Measurements from ENCODE around the gene PIGT. TPM values are rescaled to one million over a fixed set of nuclear protein-coding genes. Genes with fewer than 3 reads are reported as not detected.

Gene PIGT
- total and polyA plus RNA-seq, 2 of the 4 experiments (the other 2 are of a cell fraction), result 31.2 to 145 TPM

DNA sequence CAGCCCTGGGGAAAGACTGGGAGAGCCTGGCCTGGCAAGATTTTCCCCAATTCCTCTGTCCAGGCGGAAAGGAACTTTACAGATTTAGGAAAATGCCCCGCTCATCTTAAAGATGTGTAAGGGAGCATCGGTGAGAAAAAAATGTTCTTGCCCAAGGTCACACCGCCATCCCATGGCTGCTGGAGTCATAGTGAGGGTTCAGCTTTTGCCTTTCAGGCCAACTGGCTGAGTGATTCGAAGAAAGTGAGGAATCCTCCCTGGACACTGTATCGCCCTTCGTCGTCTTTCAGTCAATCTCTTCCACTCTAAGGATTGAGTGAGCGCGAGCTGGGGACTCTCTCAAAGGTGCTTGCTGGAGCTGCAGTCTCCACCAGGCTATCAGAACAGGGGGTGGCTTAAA lies 55.0 kb downstream of the PIGT start:
- Histone ChIP-seq H2AK5ac (ENCODE audit: low read depth, low read length) (no peak overlapping the region), H4K91ac (ENCODE audit: insufficient read depth, low read depth, low read length) (no peak overlapping the region), H2BK15ac (ENCODE audit: low read depth, low read length) (no peak overlapping the region), H2AFZ (replicated peaks; ENCODE audit: low read length, poor library complexity) (peak overlapping the region; percentile 78), H3K18ac (ENCODE audit: low read depth, low read length) (no peak overlapping the region), H3K23ac (ENCODE audit: low read depth, low read length) (peak overlapping the region; percentile 38; the same call in 1 of the 2 replicates), H3K36me3 (ENCODE audit: control insufficient read depth, insufficient read depth, low read length) (no peaks in the 10 kb centered on the region), H3K79me1 (ENCODE audit: low read depth in 1 of 2, low read length in 2 of 2) (no peaks in the 10 kb centered on the region), H2BK120ac (ENCODE audit: low read depth, low read length) (no peak overlapping the region), H2AK9ac (replicated peaks; ENCODE audit: low read depth, low read length, poor library complexity) (no peak overlapping the region), H2BK5ac (ENCODE audit: low read depth, low read length, poor library complexity, severe bottlenecking) (no peak overlapping the region), H3K27me3 (ENCODE audit: control insufficient read depth, insufficient read depth, low read length) (peaks cover 43% of the 10 kb centered on the region), H2BK20ac (ENCODE audit: low read depth, low read length) (no peak overlapping the region), H3K4me2 (ENCODE audit: low read depth, low read length) (peak overlapping the region; percentile 4; the same call in 1 of the 2 replicates), H3K9me1 (ENCODE audit: insufficient read depth, low read length) (no peaks in the 10 kb centered on the region), H3K9me3 (ENCODE audit: control insufficient read depth, insufficient read depth, low read length) (no peaks in the 10 kb centered on the region), H3K56ac (ENCODE audit: extremely low read depth, insufficient read depth, low read length) (no peak overlapping the region), H3K27ac (ENCODE audit: insufficient read depth, low read length) (no peak overlapping the region), H3K9ac (ENCODE audit: low read depth, low read length) (no peak overlapping the region), H4K5ac (ENCODE audit: low read depth, low read length) (no peak overlapping the region), H4K20me1 (ENCODE audit: insufficient read depth, low read length) (no peaks in the 10 kb centered on the region), H3K4me1 (ENCODE audit: control insufficient read depth, insufficient read depth, low read length) (no peaks in the 10 kb centered on the region; the same call in 1 of the 2 replicates), H3K4ac (ENCODE audit: low read depth, low read length) (no peak overlapping the region), H4K8ac (ENCODE audit: low read depth in 2 of 2, low read length in 2 of 2) (no peak overlapping the region), H3K14ac (replicated peaks; ENCODE audit: low read depth, low read length) (no peak overlapping the region), H3K4me3 (ENCODE audit: insufficient read depth, low read depth, low read length) (peak overlapping the region; percentile 7; the same call in 1 of the 2 replicates)
- ChIA-PET CTCF (no interaction called here), POLR2A (ENCODE audit: unreplicated experiment) (no interaction called here)
- DNase-seq, result no peak
- TF ChIP-seq SMC3 (IDR thresholded peaks at IDR 0.05; ENCODE audit: low read depth, low read length) (no peak), RAD21 (IDR thresholded peaks at IDR 0.05; ENCODE audit: low read length) (no peak), RCOR1 (IDR thresholded peaks at IDR 0.05; ENCODE audit: insufficient replicate concordance, low read length) (no peak), RFX5 (IDR thresholded peaks at IDR 0.05; ENCODE audit: low read depth, low read length) (no peak), FOS (IDR thresholded peaks at IDR 0.05; ENCODE audit: low read depth, low read length) (no peak), MAZ (IDR thresholded peaks at IDR 0.05; ENCODE audit: borderline replicate concordance, low read depth, low read length) (no peak)
- TF ChIP-seq, protein P1, sequence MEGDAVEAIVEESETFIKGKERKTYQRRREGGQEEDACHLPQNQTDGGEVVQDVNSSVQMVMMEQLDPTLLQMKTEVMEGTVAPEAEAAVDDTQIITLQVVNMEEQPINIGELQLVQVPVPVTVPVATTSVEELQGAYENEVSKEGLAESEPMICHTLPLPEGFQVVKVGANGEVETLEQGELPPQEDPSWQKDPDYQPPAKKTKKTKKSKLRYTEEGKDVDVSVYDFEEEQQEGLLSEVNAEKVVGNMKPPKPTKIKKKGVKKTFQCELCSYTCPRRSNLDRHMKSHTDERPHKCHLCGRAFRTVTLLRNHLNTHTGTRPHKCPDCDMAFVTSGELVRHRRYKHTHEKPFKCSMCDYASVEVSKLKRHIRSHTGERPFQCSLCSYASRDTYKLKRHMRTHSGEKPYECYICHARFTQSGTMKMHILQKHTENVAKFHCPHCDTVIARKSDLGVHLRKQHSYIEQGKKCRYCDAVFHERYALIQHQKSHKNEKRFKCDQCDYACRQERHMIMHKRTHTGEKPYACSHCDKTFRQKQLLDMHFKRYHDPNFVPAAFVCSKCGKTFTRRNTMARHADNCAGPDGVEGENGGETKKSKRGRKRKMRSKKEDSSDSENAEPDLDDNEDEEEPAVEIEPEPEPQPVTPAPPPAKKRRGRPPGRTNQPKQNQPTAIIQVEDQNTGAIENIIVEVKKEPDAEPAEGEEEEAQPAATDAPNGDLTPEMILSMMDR (conservative IDR thresholded peaks at IDR 0.05; ENCODE audit: low read depth, low read length), result 0 out of 2 replicates have a peak, but pooled peaks have one; percentile 1
- TF ChIP-seq, protein P2, sequence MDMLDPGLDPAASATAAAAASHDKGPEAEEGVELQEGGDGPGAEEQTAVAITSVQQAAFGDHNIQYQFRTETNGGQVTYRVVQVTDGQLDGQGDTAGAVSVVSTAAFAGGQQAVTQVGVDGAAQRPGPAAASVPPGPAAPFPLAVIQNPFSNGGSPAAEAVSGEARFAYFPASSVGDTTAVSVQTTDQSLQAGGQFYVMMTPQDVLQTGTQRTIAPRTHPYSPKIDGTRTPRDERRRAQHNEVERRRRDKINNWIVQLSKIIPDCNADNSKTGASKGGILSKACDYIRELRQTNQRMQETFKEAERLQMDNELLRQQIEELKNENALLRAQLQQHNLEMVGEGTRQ (IDR thresholded peaks at IDR 0.05; ENCODE audit: low read depth, low read length), result no peak
- 36% methylated on average over 5 of the region's 10 CpGs; no CpG with 5 or more reads in 1 of the 2 experiments for WGBS, 2 experiments (ENCODE audit: extremely low coverage in 2 of 2, insufficient read length in 1 of 2)
- ATAC-seq (ENCODE audit: low read depth), result peak; percentile 26; the same call in 1 of the 2 replicates
- dilution Hi-C loops (cut with HindIII; ENCODE audit: low sequenced_read_pairs, unreplicated experiment), result no loop called here
- in situ Hi-C loops (cut with MboI; ENCODE audit: low sequenced_read_pairs), result no loop called here
- no TSS peak for BruUV-seq (replicated peaks)
- intact Hi-C loops (cut with micrococcal nuclease), result no loop called here

Measured in IMR-90 (cell line).